Measurements from ENCODE around the gene SETBP1. TPM values are rescaled to one million over a fixed set of nuclear protein-coding genes. Genes with fewer than 3 reads are reported as not detected.

SETBP1 gene
- total and polyA plus RNA-seq, 9 of the 15 experiments (the other 6 are each of a cell fraction or from before 2014, with no cell fraction given) = under 0.01 to 0.13 (median 0.04) TPM

GRCh38 chr18:44737623-44738022 is 56.9 kb downstream of the SETBP1 start (continued):
- TF ChIP-seq FOXO4 (CRISPR knock-in tag; IDR thresholded peaks at IDR 0.05) = no peak
- no peak for TF ChIP-seq NONO (IDR thresholded peaks at IDR 0.05; ENCODE audit: low read depth in 2 of 2, low read length in 1 of 2)
- no peak for TF ChIP-seq PRDM10 (IDR thresholded peaks at IDR 0.05; ENCODE audit: partially characterized antibody)
- no peak for TF ChIP-seq TARDBP (IDR thresholded peaks at IDR 0.05)
- TF ChIP-seq ZBTB9 (CRISPR knock-in tag; IDR thresholded peaks at IDR 0.05) = no peak
- no peak for TF ChIP-seq ZEB2 (IDR thresholded peaks at IDR 0.05)
